ENCODE results near the gene GRK5.

GRCh38 chr10:119319920-119320258 is 112.5 kb downstream of the GRK5 start:
- TF ChIP-seq POLR2A (IDR thresholded peaks at IDR 0.05; ENCODE audit: low read depth, low read length) = no peak
- no peak for TF ChIP-seq TAF1 (IDR thresholded peaks at IDR 0.05; ENCODE audit: borderline replicate concordance, low read depth, low read length)

Data from GM12892 (cell line).